ENCODE results near the gene COX6A1.
"Not testable (repeated sequence)": the region's sequence is repeated elsewhere in the genome, so short reads cannot be mapped to it uniquely, and the experiment has no call there.

COX6A1 gene

DNA sequence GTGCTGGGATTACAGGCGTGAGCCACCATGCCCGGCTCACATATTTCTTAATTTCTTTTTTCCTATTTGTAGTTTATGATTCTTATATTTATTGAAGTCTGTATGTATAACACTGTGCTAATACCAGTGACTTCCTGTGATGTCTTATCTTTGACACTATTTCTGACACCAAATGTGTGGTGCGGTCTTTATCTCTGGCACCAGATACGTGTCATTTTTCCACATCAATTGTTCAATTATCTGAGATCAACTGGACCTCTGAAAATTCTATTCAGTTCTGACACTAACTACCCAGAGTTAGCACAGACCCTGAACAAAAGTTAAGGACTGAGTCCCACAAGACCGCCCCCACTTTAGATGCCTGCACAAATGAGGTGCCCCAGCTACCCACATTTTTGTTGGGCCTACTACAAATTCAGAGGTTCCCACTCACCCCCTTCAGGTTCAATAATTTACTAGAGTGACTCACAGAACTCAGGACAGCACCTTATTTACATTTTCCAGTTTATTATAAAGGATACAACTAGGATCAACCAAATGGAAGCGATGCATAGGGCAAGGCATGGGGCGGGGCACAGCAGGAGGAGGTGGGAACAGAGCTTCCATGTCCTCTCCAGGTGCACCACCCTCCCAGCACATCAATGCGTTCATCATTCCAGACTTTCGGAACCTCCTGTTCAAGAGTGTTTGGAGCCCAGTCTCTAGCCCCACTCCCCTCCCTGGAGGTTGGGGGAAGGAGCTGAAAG lies 43.3 kb downstream of the COX6A1 start:
- Mint-ChIP-seq H3K4me1 (peaks cover 4% of the 10 kb centered on the region), H3K36me3 (ENCODE audit: low read depth) (peaks cover 17% of the 10 kb centered on the region), H3K27me3 (ENCODE audit: low read depth, poor library complexity) (no peaks in the 10 kb centered on the region), H3K9me3 (no peaks in the 10 kb centered on the region), H3K27ac (no peak overlapping the region), H3K4me3 (no peak overlapping the region)
- DNase-seq = no peak
- TF ChIP-seq, protein P1, sequence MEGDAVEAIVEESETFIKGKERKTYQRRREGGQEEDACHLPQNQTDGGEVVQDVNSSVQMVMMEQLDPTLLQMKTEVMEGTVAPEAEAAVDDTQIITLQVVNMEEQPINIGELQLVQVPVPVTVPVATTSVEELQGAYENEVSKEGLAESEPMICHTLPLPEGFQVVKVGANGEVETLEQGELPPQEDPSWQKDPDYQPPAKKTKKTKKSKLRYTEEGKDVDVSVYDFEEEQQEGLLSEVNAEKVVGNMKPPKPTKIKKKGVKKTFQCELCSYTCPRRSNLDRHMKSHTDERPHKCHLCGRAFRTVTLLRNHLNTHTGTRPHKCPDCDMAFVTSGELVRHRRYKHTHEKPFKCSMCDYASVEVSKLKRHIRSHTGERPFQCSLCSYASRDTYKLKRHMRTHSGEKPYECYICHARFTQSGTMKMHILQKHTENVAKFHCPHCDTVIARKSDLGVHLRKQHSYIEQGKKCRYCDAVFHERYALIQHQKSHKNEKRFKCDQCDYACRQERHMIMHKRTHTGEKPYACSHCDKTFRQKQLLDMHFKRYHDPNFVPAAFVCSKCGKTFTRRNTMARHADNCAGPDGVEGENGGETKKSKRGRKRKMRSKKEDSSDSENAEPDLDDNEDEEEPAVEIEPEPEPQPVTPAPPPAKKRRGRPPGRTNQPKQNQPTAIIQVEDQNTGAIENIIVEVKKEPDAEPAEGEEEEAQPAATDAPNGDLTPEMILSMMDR (IDR thresholded peaks at IDR 0.05) = no peak

GRCh38 chr12:120483621-120484020 lies 45.7 kb downstream of the COX6A1 start:
- peaks cover 17% of the 10 kb centered on the region for H3K36me3 Mint-ChIP-seq (ENCODE audit: low read depth)
- peaks cover 11% of the 10 kb centered on the region for H3K4me1 Mint-ChIP-seq
- H3K9me3 Mint-ChIP-seq = no peaks in the 10 kb centered on the region
- H3K27ac Mint-ChIP-seq = no peak overlapping the region
- DNase-seq = no peak
- TF ChIP-seq, protein P1 (IDR thresholded peaks at IDR 0.05) = no peak
- H3K27me3 Mint-ChIP-seq (ENCODE audit: low read depth, poor library complexity) = no peaks in the 10 kb centered on the region
- H3K4me3 Mint-ChIP-seq = no peak overlapping the region

DNA sequence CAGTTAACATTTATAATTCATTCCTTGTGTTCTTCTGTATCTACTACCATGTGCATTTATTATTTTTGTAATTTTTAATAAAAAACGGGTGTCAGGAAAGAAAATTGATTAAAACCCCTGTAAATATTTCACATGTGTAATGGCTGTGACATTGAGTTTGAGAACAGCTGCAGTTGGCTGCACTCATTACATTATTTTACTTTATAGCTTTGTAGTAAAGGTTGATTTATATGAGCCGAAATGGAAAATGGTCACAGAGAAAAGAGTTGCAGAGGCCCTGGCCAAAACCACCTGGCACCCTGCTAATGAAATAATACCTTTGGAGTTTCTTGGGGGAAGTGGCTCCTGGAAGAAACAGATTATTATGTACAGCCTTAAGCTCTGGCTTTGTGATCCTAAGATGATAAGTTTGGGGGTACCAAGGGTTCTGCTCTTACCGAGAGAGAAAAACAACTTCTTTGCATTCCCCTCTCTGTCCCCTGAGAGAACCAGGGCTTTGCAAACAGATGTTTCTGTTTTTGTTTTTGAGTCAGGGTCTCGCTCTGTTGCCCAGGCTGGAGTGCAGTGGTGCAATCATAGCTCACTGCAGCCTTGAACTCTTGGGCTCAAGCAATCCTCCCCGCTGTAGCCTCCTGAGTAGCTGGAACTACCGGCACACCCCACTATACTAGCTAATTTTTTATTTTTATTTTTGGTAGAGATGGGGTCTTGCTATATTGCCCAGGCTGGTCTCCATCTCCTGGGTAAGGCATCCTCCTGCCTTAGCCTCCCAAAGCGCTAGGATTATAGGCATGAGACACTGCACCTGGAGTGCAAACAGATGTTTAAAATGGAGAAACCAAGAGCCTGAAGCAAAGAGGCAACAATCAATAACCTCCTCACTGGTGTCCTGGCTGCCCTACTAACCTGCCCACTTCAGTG lies 48.3 kb downstream of the COX6A1 start:
- H3K36me3 Mint-ChIP-seq (ENCODE audit: low read depth) = peaks cover 23% of the 10 kb centered on the region
- DNase-seq = no peak
- peaks cover 16% of the 10 kb centered on the region for H3K4me1 Mint-ChIP-seq
- TF ChIP-seq, protein P1 (IDR thresholded peaks at IDR 0.05) = no peak
- peaks cover 3% of the 10 kb centered on the region for H3K27me3 Mint-ChIP-seq (ENCODE audit: low read depth, poor library complexity)
- no peaks in the 10 kb centered on the region for H3K9me3 Mint-ChIP-seq
- no peak overlapping the region for H3K4me3 Mint-ChIP-seq
- H3K27ac Mint-ChIP-seq = no peak overlapping the region

- H3K9me3 Mint-ChIP-seq; H3K4me3 Mint-ChIP-seq; H3K27ac Mint-ChIP-seq; H3K27me3 Mint-ChIP-seq (ENCODE audit: low read depth, poor library complexity); DNase-seq: not testable (repeated sequence)
- Mint-ChIP-seq H3K36me3 (ENCODE audit: low read depth) (peaks cover 14% of the 10 kb centered on the region), H3K4me1 (peaks cover 16% of the 10 kb centered on the region)
These were observed 49.6 kb downstream of the COX6A1 start for GRCh38 chr12:120487552-120487951.

GRCh38 chr12:120488057-120488640 lies 50.2 kb downstream of the COX6A1 start:
- H3K27ac Mint-ChIP-seq = peak overlapping the region; percentile 76

More at GRCh38 chr12:120488057-120488640, 50.2 kb downstream of the COX6A1 start:
- TF ChIP-seq, protein P1 (IDR thresholded peaks at IDR 0.05) = no peak
- Mint-ChIP-seq H3K4me1 (peaks cover 16% of the 10 kb centered on the region), H3K4me3 (no peak overlapping the region), H3K36me3 (ENCODE audit: low read depth) (peaks cover 11% of the 10 kb centered on the region), H3K9me3 (no peaks in the 10 kb centered on the region), H3K27me3 (ENCODE audit: low read depth, poor library complexity) (peaks cover 3% of the 10 kb centered on the region)
- DNase-seq = no peak

All from nephron progenitor cell (in vitro differentiated cells).